NK-92 treated with Interleukin-12 subunit alpha and Interleukin-12 subunit beta, amount 100 ng/mL, for 24 hours (cell line): ENCODE data around the gene LOXL1.
A peak's percentile ranks its signal among the peaks of the same experiment; 100 is the strongest.

ENCODE experiments used
- DNase-seq: peaks from one replicate; lab custom pipeline; 2025; lab: John Stamatoyannopoulos, UW

LOXL1 gene

GRCh38 chr15:73939138-73939537, 12.9 kb downstream of the LOXL1 start:
- no peak for DNase-seq

GRCh38 chr15:73940061-73940981, 14.1 kb downstream of the LOXL1 start:
- DNase-seq: no peak

- DNase-seq: no peak
These were observed 14.8 kb downstream of the LOXL1 start for GRCh38 chr15:73941044-73941443.

- DNase-seq: no peak
These were observed 15.2 kb downstream of the LOXL1 start for GRCh38 chr15:73941449-73941848.

- DNase-seq: peak; percentile 54
These were observed 15.8 kb downstream of the LOXL1 start for GRCh38 chr15:73941871-73942635.

GRCh38 chr15:73942751-73943270, 16.5 kb downstream of the LOXL1 start:
- DNase-seq: no peak

GRCh38 chr15:73944161-73945129, 18.2 kb downstream of the LOXL1 start:
- DNase-seq: no peak

GRCh38 chr15:73945130-73945508, 18.9 kb downstream of the LOXL1 start:
- no peak for DNase-seq

GRCh38 chr15:73946046-73946721, 19.9 kb downstream of the LOXL1 start:
- DNase-seq: no peak

- no peak for DNase-seq
These were observed 20.6 kb downstream of the LOXL1 start for GRCh38 chr15:73946795-73947370.

GRCh38 chr15:73947651-73948050, 21.4 kb downstream of the LOXL1 start:
- DNase-seq: no peak

GRCh38 chr15:73948396-73948795, 22.1 kb downstream of the LOXL1 start:
- DNase-seq: no peak

- DNase-seq: no peak
These were observed 22.7 kb downstream of the LOXL1 start for GRCh38 chr15:73948982-73949381.

- no peak for DNase-seq
These were observed 23.2 kb downstream of the LOXL1 start for GRCh38 chr15:73949496-73949895.

GRCh38 chr15:73950479-73950830, 24.2 kb downstream of the LOXL1 start:
- DNase-seq: no peak

- peak; percentile 26 for DNase-seq
These were observed 24.7 kb downstream of the LOXL1 start for GRCh38 chr15:73950831-73951561.

GRCh38 chr15:73951601-73952000, 25.3 kb downstream of the LOXL1 start:
- no peak for DNase-seq

GRCh38 chr15:73952171-73952912, 26.1 kb downstream of the LOXL1 start:
- no peak for DNase-seq
